Renal cortical epithelial cell (primary cell): ENCODE results near the gene ITGB8. TPM values are rescaled to one million over a fixed set of nuclear protein-coding genes. Genes with fewer than 3 reads are reported as not detected.

Experiments used
- DNase-seq: peaks from one replicate; pipeline ENCODE4 v3.0.0-alpha.2; 2011; ENCODE audit warnings: low read depth
- total RNA-seq: library from RNA; depleted of rRNA; stranded (reverse); fragments of >200 nt; gene quantifications from 2 replicates; pipeline ENCODE4 v1.2.3, GENCODE V29; 2014

ITGB8 gene
- total RNA-seq, 1 donor from 2014 or later: 257 TPM

DNA sequence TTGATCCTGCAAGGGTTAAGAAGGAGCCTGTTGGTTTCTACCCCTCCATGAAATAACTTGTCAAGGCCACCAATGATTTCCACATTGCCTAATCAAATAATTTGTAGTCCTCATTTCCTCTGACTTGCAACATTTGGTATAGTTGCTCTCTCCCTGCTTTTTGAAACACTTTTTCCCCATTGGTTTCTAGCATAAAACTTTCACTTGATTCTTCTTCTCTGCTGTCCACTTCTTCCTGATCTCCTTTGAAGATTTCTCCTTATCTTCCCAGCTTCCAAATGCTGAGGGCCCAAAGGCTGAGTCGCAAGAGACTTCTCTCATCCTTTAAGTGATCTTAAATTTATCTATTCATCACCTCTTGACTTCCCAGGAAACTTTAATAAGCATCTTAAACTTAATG, 134.2 kb downstream of the ITGB8 start:
- DNase-seq: no peak

Other genes with a start within 250 kb of the ITGB8 start
- gene MACC1, start 113.5 kb upstream of the ITGB8 start, total RNA-seq: 25.4 and 198 TPM in 2 replicates